Stomach smooth muscle (tissue), 2 donors: Measurements from ENCODE around the gene GGCX.

ENCODE experiments used
- H3K27ac ChIP-seq: one replicate; pipeline ENCODE4 v1.7.0; 2013; ENCODE audit warnings: mild to moderate bottlenecking, low read length, inconsistent platforms
- H3K27me3 ChIP-seq, 2 donors: one replicate each; pipeline ENCODE4 v1.7.0; 2013; ENCODE audit warnings: low read length in 2 of 2; ENCODE audit not compliant: insufficient read depth in 2 of 2, control insufficient read depth in 1 of 2
- H3K36me3 ChIP-seq, 2 donors: one replicate each; pipeline ENCODE4 v1.7.0; 2013; ENCODE audit warnings: low read length in 2 of 2; ENCODE audit not compliant: control insufficient read depth in 2 of 2, insufficient read depth in 2 of 2
- H3K4me1 ChIP-seq: one replicate; pipeline ENCODE4 v1.7.0; 2013; ENCODE audit warnings: low read length; ENCODE audit not compliant: control insufficient read depth, insufficient read depth
- H3K4me3 ChIP-seq, 2 donors: one replicate each; pipeline ENCODE4 v1.7.0; 2013; ENCODE audit warnings: low read length in 2 of 2
- H3K9ac ChIP-seq, 2 donors: one replicate each; pipeline ENCODE4 v1.7.0; 2013; ENCODE audit warnings: low read length in 2 of 2, mild to moderate bottlenecking in 1 of 2
- H3K9me3 ChIP-seq, 2 donors: one replicate each; pipeline ENCODE4 v1.7.0; 2013; ENCODE audit warnings: low read length in 2 of 2; ENCODE audit not compliant: control insufficient read depth in 2 of 2
- donor health status: healthy.
- donor health status: Pancreatic carcinoma.

The GGCX gene

GRCh38 chr2:85600951-85601770 is 39.9 kb upstream of the GGCX start:
- Histone ChIP-seq H3K9me3 (no peaks in the 10 kb centered on the region), H3K27ac (peak overlapping the region; percentile 73), H3K27me3 (no peaks in the 10 kb centered on the region), H3K4me3 (peak overlapping the region; percentile 98 to 99), H3K4me1 (peaks cover 52% of the 10 kb centered on the region), H3K36me3 (peaks cover 9 to 17% of the 10 kb centered on the region in 2 donors), H3K9ac (peak overlapping the region; percentile 84 to 94)

- Histone ChIP-seq H3K27me3 (no peaks in the 10 kb centered on the region), H3K4me1 (peaks cover 47% of the 10 kb centered on the region), H3K36me3 (peaks cover 9 to 17% of the 10 kb centered on the region in 2 donors), H3K9ac (no peak overlapping the region), H3K9me3 (no peaks in the 10 kb centered on the region), H3K4me3 (no peak overlapping the region), H3K27ac (peak overlapping the region; percentile 73)
These were observed 38.9 kb upstream of the GGCX start for GRCh38 chr2:85600235-85600575.

- H3K4me1 ChIP-seq: peaks cover 48% of the 10 kb centered on the region
- H3K4me3 ChIP-seq: no peak overlapping the region
- no peak overlapping the region for H3K9ac ChIP-seq
- peaks cover 9 to 17% of the 10 kb centered on the region in 2 donors for H3K36me3 ChIP-seq
- H3K27me3 ChIP-seq: no peaks in the 10 kb centered on the region
- no peaks in the 10 kb centered on the region for H3K9me3 ChIP-seq
- no peak overlapping the region for H3K27ac ChIP-seq
These were observed 38.4 kb upstream of the GGCX start for GRCh38 chr2:85599468-85600234.

- H3K4me1 ChIP-seq: peaks cover 47% of the 10 kb centered on the region
- H3K9ac ChIP-seq: peak overlapping the region in 1 of 2 donors; percentile 5
- H3K9me3 ChIP-seq: no peaks in the 10 kb centered on the region
- peaks cover 9 to 17% of the 10 kb centered on the region in 2 donors for H3K36me3 ChIP-seq
- no peak overlapping the region for H3K27ac ChIP-seq
- no peak overlapping the region for H3K4me3 ChIP-seq
- no peaks in the 10 kb centered on the region for H3K27me3 ChIP-seq
These were observed 37.5 kb upstream of the GGCX start for GRCh38 chr2:85598594-85599340.

DNA sequence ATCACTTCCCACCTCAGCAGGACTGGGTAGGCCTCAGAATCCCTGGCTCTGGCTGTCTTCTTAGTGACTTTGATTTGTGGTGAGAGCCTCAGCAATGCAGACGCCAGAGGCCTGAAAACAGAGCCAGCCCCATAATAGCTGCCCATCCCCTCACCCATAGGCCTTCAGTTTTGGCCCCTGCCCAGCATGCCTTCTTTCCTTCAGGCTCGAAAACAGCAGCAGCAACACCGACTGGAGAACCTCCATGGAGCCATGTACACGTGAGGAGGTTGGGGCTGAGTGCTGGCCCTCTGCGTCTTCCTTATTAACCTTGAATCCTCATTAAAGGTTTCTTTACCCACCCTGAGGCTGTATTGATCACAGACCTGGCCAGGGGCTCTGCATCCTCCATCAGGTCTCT is 35.9 kb upstream of the GGCX start:
- Histone ChIP-seq H3K4me3 (peak overlapping the region in 1 of 2 donors; percentile 98), H3K36me3 (peaks cover 9 to 17% of the 10 kb centered on the region in 2 donors), H3K9ac (no peak overlapping the region), H3K27me3 (no peaks in the 10 kb centered on the region), H3K27ac (no peak overlapping the region), H3K9me3 (no peaks in the 10 kb centered on the region), H3K4me1 (peaks cover 42% of the 10 kb centered on the region)

GRCh38 chr2:85596486-85597143 is 35.3 kb upstream of the GGCX start:
- Histone ChIP-seq H3K27ac (peak overlapping the region; percentile 92), H3K9ac (peak overlapping the region; percentile 89 to 96), H3K4me1 (peaks cover 38% of the 10 kb centered on the region), H3K36me3 (peaks cover 9 to 17% of the 10 kb centered on the region in 2 donors), H3K9me3 (no peaks in the 10 kb centered on the region), H3K27me3 (no peaks in the 10 kb centered on the region), H3K4me3 (peak overlapping the region; percentile 86 to 98)

GRCh38 chr2:85596026-85596333 is 34.7 kb upstream of the GGCX start:
- H3K9me3 ChIP-seq: no peaks in the 10 kb centered on the region
- H3K4me3 ChIP-seq: peak overlapping the region; percentile 86 to 98
- peak overlapping the region; percentile 89 to 96 for H3K9ac ChIP-seq
- H3K4me1 ChIP-seq: peaks cover 38% of the 10 kb centered on the region
- H3K27ac ChIP-seq: peak overlapping the region; percentile 92
- peaks cover 9 to 17% of the 10 kb centered on the region in 2 donors for H3K36me3 ChIP-seq
- H3K27me3 ChIP-seq: no peaks in the 10 kb centered on the region

DNA sequence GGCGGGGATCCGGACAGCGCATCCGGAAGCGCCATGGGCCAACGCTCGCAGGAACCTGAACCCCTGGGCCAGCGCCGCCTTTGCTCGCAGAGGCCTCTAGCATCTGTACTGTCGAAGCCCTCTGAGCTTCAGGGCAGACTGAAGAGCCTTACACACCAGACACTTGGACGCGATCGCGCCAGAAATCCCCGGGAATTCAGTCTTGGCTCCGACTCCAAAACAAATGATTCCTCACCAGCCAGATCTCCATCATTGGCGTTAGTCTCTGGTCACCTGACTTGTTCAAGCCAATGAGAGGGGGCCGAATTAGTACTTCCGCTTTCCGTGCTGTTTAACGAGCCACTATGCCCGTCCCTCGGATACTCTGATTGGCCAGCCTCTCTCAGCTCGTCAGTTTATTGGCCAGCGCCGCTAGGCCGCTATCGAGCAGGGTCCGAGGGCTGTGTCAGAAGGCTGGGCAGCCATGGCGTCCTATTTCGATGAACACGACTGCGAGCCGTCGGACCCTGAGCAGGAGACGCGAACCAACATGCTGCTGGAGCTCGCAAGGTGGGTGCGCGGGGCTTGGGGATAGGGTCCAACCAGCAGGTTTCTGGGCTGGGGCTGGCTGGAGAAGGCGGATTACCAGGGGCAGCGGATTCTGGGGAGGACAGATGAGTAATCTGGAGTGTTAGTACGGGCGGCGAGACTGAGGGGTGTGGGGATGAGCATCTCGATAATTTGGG is 34.2 kb upstream of the GGCX start, which contains the start of gene RNF181:
TSS of gene RNF181 (plus strand) at position 445 of the 725 bp plus-strand sequence. CDS start at position 464, 19 bp downstream.
- Histone ChIP-seq H3K27ac (peak within 1 kb of the TSS; percentile 92), H3K4me3 (peak within 1 kb of the TSS; percentile 86 to 98), H3K36me3 (peaks cover 9 to 17% of the 10 kb centered on the region in 2 donors), H3K27me3 (no peaks in the 10 kb centered on the region), H3K9ac (peak within 1 kb of the TSS; percentile 89 to 96), H3K9me3 (no peaks in the 10 kb centered on the region), H3K4me1 (peaks cover 38% of the 10 kb centered on the region)

DNA sequence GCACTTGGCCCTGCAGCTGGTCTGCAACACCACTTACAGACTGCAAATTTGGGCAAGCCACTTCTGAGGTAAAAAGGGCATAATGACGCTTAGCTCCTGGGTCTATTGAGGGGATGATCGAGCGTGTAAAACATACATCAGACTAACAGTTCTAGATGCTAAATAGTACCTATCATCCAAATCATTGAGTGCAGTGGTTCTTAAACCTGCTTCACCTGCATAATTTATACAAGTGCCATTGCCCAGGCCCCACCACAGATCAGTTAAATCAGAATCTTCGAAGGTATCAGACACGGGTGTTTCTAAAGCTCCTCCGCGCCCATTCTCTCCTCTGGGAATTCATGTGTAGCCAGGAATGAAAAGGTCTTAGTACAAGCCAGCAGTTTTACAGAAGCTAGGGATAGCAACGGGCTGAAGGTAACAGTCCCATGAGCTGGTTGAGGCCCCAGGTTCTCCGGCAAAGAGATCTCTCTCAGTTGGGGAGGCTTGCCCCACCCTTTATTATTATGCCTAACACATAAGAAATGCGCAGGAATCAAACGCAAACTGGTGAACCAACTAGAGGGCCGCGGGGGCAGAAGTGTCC is 33.5 kb upstream of the GGCX start:
- H3K27ac ChIP-seq: peak overlapping the region; percentile 92
- no peaks in the 10 kb centered on the region for H3K27me3 ChIP-seq
- peak overlapping the region; percentile 64 to 80 for H3K9ac ChIP-seq
- peak overlapping the region; percentile 86 to 98 for H3K4me3 ChIP-seq
- H3K36me3 ChIP-seq: peaks cover 9 to 15% of the 10 kb centered on the region in 2 donors
- H3K4me1 ChIP-seq: peaks cover 43% of the 10 kb centered on the region
- H3K9me3 ChIP-seq: no peaks in the 10 kb centered on the region
